Progenitor cell of endocrine pancreas (in vitro differentiated cells): ENCODE results near the gene RNF125. TPM values are rescaled to one million over a fixed set of nuclear protein-coding genes. Genes with fewer than 3 reads are reported as not detected.
"Not testable (repeated sequence)": the region's sequence is repeated elsewhere in the genome, so short reads cannot be mapped to it uniquely, and the experiment has no call there.

Experiments
- DNase-seq: peaks from one replicate; pipeline ENCODE4 v3.0.0; 2021; ENCODE audit warnings: low spot score; ENCODE audit not compliant: unreplicated experiment
- H3K27ac Mint-ChIP-seq: 2 replicates; pipeline ENCODE4 v1.8.0; 2021; ENCODE audit warnings: mild to moderate bottlenecking, moderate library complexity, mixed read lengths
- H3K27me3 Mint-ChIP-seq: 2 replicates; pipeline ENCODE4 v1.8.0; 2021; ENCODE audit warnings: mixed read lengths
- H3K36me3 Mint-ChIP-seq: 2 replicates; pipeline ENCODE4 v1.8.0; 2022; ENCODE audit warnings: mixed read lengths; ENCODE audit not compliant: insufficient read depth
- H3K4me1 Mint-ChIP-seq: 2 replicates; pipeline ENCODE4 v1.8.0; 2021; ENCODE audit warnings: low read depth, mixed read lengths
- H3K4me3 Mint-ChIP-seq: 2 replicates; pipeline ENCODE4 v1.8.0; 2021; ENCODE audit warnings: low read depth, mild to moderate bottlenecking, moderate library complexity, mixed read lengths
- H3K9me3 Mint-ChIP-seq: 2 replicates; pipeline ENCODE4 v1.8.0; 2021; ENCODE audit warnings: low read depth, mixed read lengths
- CTCF ChIP-seq: fragments of 200-600 bp; sonication (generic); IDR thresholded peaks from one replicate; pipeline ENCODE4 v1.5.0; 2021; ENCODE audit warnings: antibody characterized with exemption, mild to moderate bottlenecking; ENCODE audit not compliant: unreplicated experiment
- total RNA-seq: library from RNA; stranded (reverse); gene quantifications from 2 replicates; pipeline ENCODE4 v1.2.1, GENCODE V29; 2021

Gene RNF125
- total RNA-seq, 1 donor from 2014 or later: 2.6 TPM

- no peak overlapping the region for H3K4me3 Mint-ChIP-seq
- no peak overlapping the region for H3K27ac Mint-ChIP-seq
- no peak for DNase-seq
- H3K9me3 Mint-ChIP-seq: no peaks in the 10 kb centered on the region
- peaks cover 1% of the 10 kb centered on the region for H3K4me1 Mint-ChIP-seq
- H3K27me3 Mint-ChIP-seq: peaks cover 3% of the 10 kb centered on the region
- H3K36me3 Mint-ChIP-seq: no peaks in the 10 kb centered on the region
- TF ChIP-seq CTCF: no peak
Observed at GRCh38 chr18:32011193-32011592, 7.4 kb upstream of the RNF125 start.

GRCh38 chr18:32019251-32019948 is 775 bp downstream of the RNF125 start:
- DNase-seq: no peak
- H3K9me3 Mint-ChIP-seq: no peaks in the 10 kb centered on the region
- H3K4me1 Mint-ChIP-seq: peaks cover 22% of the 10 kb centered on the region
- H3K27ac Mint-ChIP-seq: peak overlapping the region; percentile 96
- peak overlapping the region; percentile 88 for H3K4me3 Mint-ChIP-seq
- no peak for TF ChIP-seq CTCF
- H3K27me3 Mint-ChIP-seq: peaks cover 3% of the 10 kb centered on the region
- H3K36me3 Mint-ChIP-seq: no peaks in the 10 kb centered on the region

- peak overlapping the region; percentile 91 for H3K27ac Mint-ChIP-seq
- not testable (repeated sequence) for DNase-seq, H3K27me3 Mint-ChIP-seq, H3K9me3 Mint-ChIP-seq, H3K36me3 Mint-ChIP-seq
- peaks cover 22% of the 10 kb centered on the region for H3K4me1 Mint-ChIP-seq
- H3K4me3 Mint-ChIP-seq: peak overlapping the region; percentile 88
Observed at GRCh38 chr18:32019949-32020625, 1.5 kb downstream of the RNF125 start.

- no peak for TF ChIP-seq CTCF
- no peak for DNase-seq
- no peaks in the 10 kb centered on the region for H3K9me3 Mint-ChIP-seq
- no peak overlapping the region for H3K4me3 Mint-ChIP-seq
- H3K4me1 Mint-ChIP-seq: peaks cover 22% of the 10 kb centered on the region
- H3K36me3 Mint-ChIP-seq: no peaks in the 10 kb centered on the region
- no peaks in the 10 kb centered on the region for H3K27me3 Mint-ChIP-seq
- no peak overlapping the region for H3K27ac Mint-ChIP-seq
Observed at GRCh38 chr18:32021756-32022564, 3.3 kb downstream of the RNF125 start.

- Mint-ChIP-seq H3K27ac (no peak overlapping the region), H3K36me3 (no peaks in the 10 kb centered on the region), H3K9me3 (no peaks in the 10 kb centered on the region), H3K4me3 (no peak overlapping the region), H3K4me1 (peaks cover 11% of the 10 kb centered on the region), H3K27me3 (no peaks in the 10 kb centered on the region)
- no peak for DNase-seq
- no peak for TF ChIP-seq CTCF
Observed at GRCh38 chr18:32025744-32026143, 7.1 kb downstream of the RNF125 start.
